Gastroesophageal sphincter (tissue), 3 donors: Measurements from ENCODE around the gene DUSP15.

Experiments
- EP300 ChIP-seq: sonication (generic); formaldehyde crosslinking; IDR thresholded peaks from one replicate; pipeline ENCODE4 v1.6.1; 2017; ENCODE audit warnings: antibody characterized with exemption, mild to moderate bottlenecking
- POLR2A ChIP-seq, 2 donors: fragments of 450-650 bp; IDR thresholded peaks; one replicate each; pipeline ENCODE4 v1.6.1; 2017; ENCODE audit warnings: antibody characterized with exemption in 2 of 2, mild to moderate bottlenecking in 2 of 2, moderate library complexity in 1 of 2
- POLR2AphosphoS5 ChIP-seq: sonication (generic); formaldehyde crosslinking; IDR thresholded peaks from one replicate; pipeline ENCODE4 v1.6.1; 2017; ENCODE audit warnings: antibody characterized with exemption
- TF ChIP-seq, protein P1 (sequence below), 4 experiments: fragments of 200-600 bp in 2 of 4; fragments of 450-650 bp in 2 of 4; sonication (generic) in 1 of 4; IDR thresholded peaks; one replicate each; pipeline ENCODE4 v1.5.1; 2017 to 2019; ENCODE audit warnings: antibody characterized with exemption in 4 of 4, mild to moderate bottlenecking in 2 of 4, moderate library complexity in 2 of 4

DNA sequence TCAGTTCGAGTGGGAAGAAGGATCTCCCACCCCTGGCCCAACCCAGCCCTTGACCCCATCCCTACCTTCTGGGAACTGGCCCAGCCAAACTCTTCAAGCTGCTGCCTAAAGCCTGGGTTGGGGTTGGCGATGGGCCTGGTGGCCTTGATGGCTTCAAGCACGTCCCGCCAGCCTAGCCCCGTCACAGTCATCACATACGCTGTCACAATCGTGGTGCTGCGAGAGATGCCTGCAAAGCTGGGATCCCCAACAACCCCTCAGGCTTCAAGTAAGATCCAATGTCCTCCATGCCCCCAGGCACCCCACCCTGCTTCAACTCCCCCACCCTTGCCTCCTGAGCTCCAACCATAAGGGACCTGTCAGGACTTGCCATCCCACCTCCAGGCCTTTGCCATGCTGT, 7.8 kb downstream of the DUSP15 start:
- TF ChIP-seq POLR2AphosphoS5 (no peak), POLR2A (IDR thresholded peaks at IDR 0.05) (no peak), EP300 (no peak)
- TF ChIP-seq, protein P1, sequence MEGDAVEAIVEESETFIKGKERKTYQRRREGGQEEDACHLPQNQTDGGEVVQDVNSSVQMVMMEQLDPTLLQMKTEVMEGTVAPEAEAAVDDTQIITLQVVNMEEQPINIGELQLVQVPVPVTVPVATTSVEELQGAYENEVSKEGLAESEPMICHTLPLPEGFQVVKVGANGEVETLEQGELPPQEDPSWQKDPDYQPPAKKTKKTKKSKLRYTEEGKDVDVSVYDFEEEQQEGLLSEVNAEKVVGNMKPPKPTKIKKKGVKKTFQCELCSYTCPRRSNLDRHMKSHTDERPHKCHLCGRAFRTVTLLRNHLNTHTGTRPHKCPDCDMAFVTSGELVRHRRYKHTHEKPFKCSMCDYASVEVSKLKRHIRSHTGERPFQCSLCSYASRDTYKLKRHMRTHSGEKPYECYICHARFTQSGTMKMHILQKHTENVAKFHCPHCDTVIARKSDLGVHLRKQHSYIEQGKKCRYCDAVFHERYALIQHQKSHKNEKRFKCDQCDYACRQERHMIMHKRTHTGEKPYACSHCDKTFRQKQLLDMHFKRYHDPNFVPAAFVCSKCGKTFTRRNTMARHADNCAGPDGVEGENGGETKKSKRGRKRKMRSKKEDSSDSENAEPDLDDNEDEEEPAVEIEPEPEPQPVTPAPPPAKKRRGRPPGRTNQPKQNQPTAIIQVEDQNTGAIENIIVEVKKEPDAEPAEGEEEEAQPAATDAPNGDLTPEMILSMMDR (IDR thresholded peaks at IDR 0.05): no peak
